Spleen (tissue), 7 donors: ENCODE data around the gene HLA-DQB1.
"Not testable (repeated sequence)": the region's sequence is repeated elsewhere in the genome, so short reads cannot be mapped to it uniquely, and the experiment has no call there.

Experiments
- CTCF ChIP-seq, 11 experiments: fragments of 200-600 bp in 7 of 11; fragments of 450-650 bp in 4 of 11; sonication (generic) in 4 of 11; IDR thresholded peaks in 8 of 11; conservative IDR thresholded peaks in 3 of 11; 1 replicate in 7 of 11; 2 replicates in 4 of 11; pipeline versions ENCODE4 v1.4.0 to v1.8.0; 2016 to 2021; ENCODE audit warnings: antibody characterized with exemption in 11 of 11, inconsistent platforms in 4 of 11, mild to moderate bottlenecking in 1 of 11
- POLR2A ChIP-seq, 3 donors: fragments of 450-650 bp; IDR thresholded peaks; one replicate each; pipeline ENCODE4 v1.5.1; 2017; ENCODE audit warnings: antibody characterized with exemption in 3 of 3, mild to moderate bottlenecking in 1 of 3
- POLR2AphosphoS5 ChIP-seq, 3 donors: sonication (generic); formaldehyde crosslinking; IDR thresholded peaks; one replicate each; pipeline ENCODE4 v1.5.1; 2017; ENCODE audit warnings: antibody characterized with exemption in 3 of 3
- donor health status: DM: no; HTN: no; CAD: no; lungs with moderate emphysema.
- donor health status: DM: no; HTN: no; CAD: no.
- donor health status: DM: no; HTN: no; CAD: no.

- TF ChIP-seq CTCF (IDR thresholded peaks at IDR 0.05 in 8 of 11, conservative IDR thresholded peaks at IDR 0.05 in 3 of 11); POLR2A (IDR thresholded peaks at IDR 0.05); POLR2AphosphoS5 (IDR thresholded peaks at IDR 0.05): not testable (repeated sequence)
These were observed 8.6 kb downstream of the HLA-DQB1 start for GRCh38 chr6:32657819-32658218.
